GM12878 (cell line): ENCODE measurements around the gene DUSP16. TPM values are rescaled to one million over a fixed set of nuclear protein-coding genes. Genes with fewer than 3 reads are reported as not detected.

ENCODE experiments used
- BCL11A ChIP-seq: IDR thresholded peaks from 2 replicates; pipeline ENCODE4 v1.6.1; 2011; ENCODE audit warnings: low read depth, low read length
- CBX3 ChIP-seq: fragments of 200-600 bp; sonication (generic); IDR thresholded peaks from 2 replicates; pipeline ENCODE4 v1.6.1; 2016; ENCODE audit warnings: low read depth, borderline replicate concordance
- GABPA ChIP-seq: IDR thresholded peaks from 2 replicates; pipeline ENCODE4 v1.6.1; 2014; ENCODE audit warnings: antibody characterized with exemption, low read depth, mild to moderate bottlenecking, inconsistent platforms
- HCFC1 ChIP-seq: fragments of 150-350 bp; IDR thresholded peaks from 2 replicates; pipeline ENCODE4 v1.6.1; 2014; ENCODE audit warnings: low read length
- PAX8 ChIP-seq: fragments of 450-650 bp; IDR thresholded peaks from 2 replicates; pipeline ENCODE4 v1.6.1; 2017; ENCODE audit warnings: mild to moderate bottlenecking, moderate library complexity
- SPI1 ChIP-seq: IDR thresholded peaks from 2 replicates; pipeline ENCODE4 v1.6.1; 2011; ENCODE audit warnings: low read depth, mild to moderate bottlenecking, low read length, moderate library complexity, borderline replicate concordance; ENCODE audit not compliant: insufficient read depth
- TARDBP ChIP-seq: IDR thresholded peaks from 2 replicates; pipeline ENCODE4 v1.6.1; 2016; ENCODE audit warnings: borderline replicate concordance
- ZNF622 ChIP-seq: fragments of 450-650 bp; IDR thresholded peaks from 2 replicates; pipeline ENCODE4 v1.6.1; 2017; ENCODE audit warnings: mild to moderate bottlenecking, inconsistent platforms
- ZZZ3 ChIP-seq: IDR thresholded peaks from 2 replicates; pipeline ENCODE4 v1.6.1; 2011; ENCODE audit warnings: low read depth; ENCODE audit not compliant: control insufficient read depth, insufficient read length
- polyA plus RNA-seq, 11 experiments: library from polyadenylated mRNA; depleted of rRNA in 4 of 11; unstranded in 6 of 11; stranded (reverse) in 5 of 11; fragments of >200 nt; fragmentation: Nextera tagmentation in 4 of 11; fragmentation: Illumina TruSeq in 1 of 11; extraction: Ambion mirVana in 4 of 11; extraction: Trizol in 1 of 11; gene quantifications; 1 replicate in 1 of 11; 2 replicates in 10 of 11; pipeline versions ENCODE4 v1.2.1 to v1.2.3, GENCODE V29; 2011 to 2016; ENCODE audit warnings: inconsistent platforms in 2 of 11, missing spikeins in 2 of 11, low read depth in 1 of 11
- total RNA-seq, 4 experiments: library from RNA; depleted of rRNA in 3 of 4; stranded (reverse); fragments of >200 nt in 3 of 4; fragmentation: Illumina TruSeq in 1 of 4; extraction: Trizol in 1 of 4; gene quantifications; 2 replicates each; pipeline versions ENCODE4 v1.2.1 to v1.2.3, GENCODE V29; 2013 to 2021
- TF ChIP-seq, protein P1 (sequence below): fragments of 450-650 bp; conservative IDR thresholded peaks from 2 replicates; pipeline ENCODE4 v1.6.1; 2017; ENCODE audit warnings: mild to moderate bottlenecking, moderate library complexity
- TF ChIP-seq, protein P2 (sequence below): IDR thresholded peaks from 2 replicates; pipeline ENCODE4 v1.6.1; 2011; ENCODE audit warnings: borderline replicate concordance, low read depth, mild to moderate bottlenecking, moderate library complexity, low read length; ENCODE audit not compliant: insufficient read depth, poor library complexity, severe bottlenecking
- TF ChIP-seq, protein P3 (sequence below): IDR thresholded peaks from 2 replicates; pipeline ENCODE4 v1.6.1; 2012; ENCODE audit warnings: low read depth, low read length, improper control_type of control experiment
- TF ChIP-seq, protein P4 (sequence below): fragments of 450-650 bp; IDR thresholded peaks from 2 replicates; pipeline ENCODE4 v1.6.1; 2016; ENCODE audit warnings: mild to moderate bottlenecking, moderate library complexity, borderline replicate concordance
- TF ChIP-seq, protein P5 (sequence below): fragments of 450-650 bp; IDR thresholded peaks from 2 replicates; pipeline ENCODE4 v1.6.1; 2014; ENCODE audit warnings: mild to moderate bottlenecking
- TF ChIP-seq, protein P6 (sequence below): fragments of 450-650 bp; IDR thresholded peaks from 2 replicates; pipeline ENCODE4 v1.6.1; 2017; ENCODE audit warnings: antibody characterized with exemption, mild to moderate bottlenecking, moderate library complexity

The DUSP16 gene
- total and polyA plus RNA-seq, 10 of the 15 experiments (the other 5 are each of a cell fraction or from before 2014, with no cell fraction given) = 3.9 to 75.3 (median 26.8) TPM

DNA sequence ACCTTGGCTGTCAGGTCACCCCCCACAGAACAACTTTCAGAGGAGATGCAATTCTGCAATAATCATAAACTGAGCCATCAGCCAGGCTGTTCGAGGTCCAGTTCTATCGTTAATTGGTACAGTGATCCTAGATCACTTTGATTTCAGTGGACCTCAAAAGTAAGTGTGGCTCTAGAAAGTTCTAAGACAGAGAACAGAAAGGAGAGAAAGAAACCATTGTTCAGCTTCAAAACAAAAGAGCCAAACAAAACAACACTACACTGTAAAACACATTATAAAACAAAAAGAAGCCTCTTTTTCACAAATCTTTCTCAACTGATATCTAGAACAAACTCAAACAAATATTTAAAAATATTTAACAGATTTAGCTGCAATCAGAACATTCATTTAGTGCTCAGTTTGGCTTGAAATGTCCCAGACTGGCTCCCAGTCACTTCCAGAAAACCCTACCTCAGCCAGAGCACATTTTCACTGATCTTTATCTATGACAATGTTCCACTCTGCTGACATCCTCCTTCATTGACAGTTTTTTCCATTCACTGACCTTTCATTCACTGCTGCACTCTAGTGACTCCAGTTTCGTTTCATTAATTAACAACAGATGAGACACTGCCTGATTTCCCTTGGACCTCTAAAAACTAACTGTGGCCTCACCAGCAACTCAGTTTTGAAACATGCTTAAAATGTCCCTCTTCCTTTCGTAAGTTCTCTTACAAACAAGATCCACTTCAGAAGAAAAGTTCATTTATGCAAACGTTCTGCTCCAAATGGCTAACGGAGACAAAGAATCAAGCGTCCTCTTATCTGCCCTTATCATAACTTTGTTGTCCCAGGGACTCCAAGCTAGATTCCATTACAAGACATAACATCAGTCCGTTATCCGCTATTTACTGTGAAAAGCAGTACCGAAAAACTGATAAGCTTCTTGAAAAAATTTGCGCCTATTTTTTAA, 56.8 kb downstream of the DUSP16 start (continued):
- TF ChIP-seq, protein P1, sequence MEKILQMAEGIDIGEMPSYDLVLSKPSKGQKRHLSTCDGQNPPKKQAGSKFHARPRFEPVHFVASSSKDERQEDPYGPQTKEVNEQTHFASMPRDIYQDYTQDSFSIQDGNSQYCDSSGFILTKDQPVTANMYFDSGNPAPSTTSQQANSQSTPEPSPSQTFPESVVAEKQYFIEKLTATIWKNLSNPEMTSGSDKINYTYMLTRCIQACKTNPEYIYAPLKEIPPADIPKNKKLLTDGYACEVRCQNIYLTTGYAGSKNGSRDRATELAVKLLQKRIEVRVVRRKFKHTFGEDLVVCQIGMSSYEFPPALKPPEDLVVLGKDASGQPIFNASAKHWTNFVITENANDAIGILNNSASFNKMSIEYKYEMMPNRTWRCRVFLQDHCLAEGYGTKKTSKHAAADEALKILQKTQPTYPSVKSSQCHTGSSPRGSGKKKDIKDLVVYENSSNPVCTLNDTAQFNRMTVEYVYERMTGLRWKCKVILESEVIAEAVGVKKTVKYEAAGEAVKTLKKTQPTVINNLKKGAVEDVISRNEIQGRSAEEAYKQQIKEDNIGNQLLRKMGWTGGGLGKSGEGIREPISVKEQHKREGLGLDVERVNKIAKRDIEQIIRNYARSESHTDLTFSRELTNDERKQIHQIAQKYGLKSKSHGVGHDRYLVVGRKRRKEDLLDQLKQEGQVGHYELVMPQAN = no peak
- TF ChIP-seq SPI1 (no peak), BCL11A (peak; percentile 90), PAX8 (no peak), CBX3 (no peak), HCFC1 (no peak), TARDBP (no peak), ZNF622 (no peak), ZZZ3 (no peak), GABPA (no peak)
- TF ChIP-seq, protein P2, sequence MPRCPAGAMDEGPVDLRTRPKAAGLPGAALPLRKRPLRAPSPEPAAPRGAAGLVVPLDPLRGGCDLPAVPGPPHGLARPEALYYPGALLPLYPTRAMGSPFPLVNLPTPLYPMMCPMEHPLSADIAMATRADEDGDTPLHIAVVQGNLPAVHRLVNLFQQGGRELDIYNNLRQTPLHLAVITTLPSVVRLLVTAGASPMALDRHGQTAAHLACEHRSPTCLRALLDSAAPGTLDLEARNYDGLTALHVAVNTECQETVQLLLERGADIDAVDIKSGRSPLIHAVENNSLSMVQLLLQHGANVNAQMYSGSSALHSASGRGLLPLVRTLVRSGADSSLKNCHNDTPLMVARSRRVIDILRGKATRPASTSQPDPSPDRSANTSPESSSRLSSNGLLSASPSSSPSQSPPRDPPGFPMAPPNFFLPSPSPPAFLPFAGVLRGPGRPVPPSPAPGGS = peak; percentile 48
- TF ChIP-seq, protein P3, sequence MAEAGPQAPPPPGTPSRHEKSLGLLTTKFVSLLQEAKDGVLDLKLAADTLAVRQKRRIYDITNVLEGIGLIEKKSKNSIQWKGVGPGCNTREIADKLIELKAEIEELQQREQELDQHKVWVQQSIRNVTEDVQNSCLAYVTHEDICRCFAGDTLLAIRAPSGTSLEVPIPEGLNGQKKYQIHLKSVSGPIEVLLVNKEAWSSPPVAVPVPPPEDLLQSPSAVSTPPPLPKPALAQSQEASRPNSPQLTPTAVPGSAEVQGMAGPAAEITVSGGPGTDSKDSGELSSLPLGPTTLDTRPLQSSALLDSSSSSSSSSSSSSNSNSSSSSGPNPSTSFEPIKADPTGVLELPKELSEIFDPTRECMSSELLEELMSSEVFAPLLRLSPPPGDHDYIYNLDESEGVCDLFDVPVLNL = no peak
- TF ChIP-seq, protein P4, sequence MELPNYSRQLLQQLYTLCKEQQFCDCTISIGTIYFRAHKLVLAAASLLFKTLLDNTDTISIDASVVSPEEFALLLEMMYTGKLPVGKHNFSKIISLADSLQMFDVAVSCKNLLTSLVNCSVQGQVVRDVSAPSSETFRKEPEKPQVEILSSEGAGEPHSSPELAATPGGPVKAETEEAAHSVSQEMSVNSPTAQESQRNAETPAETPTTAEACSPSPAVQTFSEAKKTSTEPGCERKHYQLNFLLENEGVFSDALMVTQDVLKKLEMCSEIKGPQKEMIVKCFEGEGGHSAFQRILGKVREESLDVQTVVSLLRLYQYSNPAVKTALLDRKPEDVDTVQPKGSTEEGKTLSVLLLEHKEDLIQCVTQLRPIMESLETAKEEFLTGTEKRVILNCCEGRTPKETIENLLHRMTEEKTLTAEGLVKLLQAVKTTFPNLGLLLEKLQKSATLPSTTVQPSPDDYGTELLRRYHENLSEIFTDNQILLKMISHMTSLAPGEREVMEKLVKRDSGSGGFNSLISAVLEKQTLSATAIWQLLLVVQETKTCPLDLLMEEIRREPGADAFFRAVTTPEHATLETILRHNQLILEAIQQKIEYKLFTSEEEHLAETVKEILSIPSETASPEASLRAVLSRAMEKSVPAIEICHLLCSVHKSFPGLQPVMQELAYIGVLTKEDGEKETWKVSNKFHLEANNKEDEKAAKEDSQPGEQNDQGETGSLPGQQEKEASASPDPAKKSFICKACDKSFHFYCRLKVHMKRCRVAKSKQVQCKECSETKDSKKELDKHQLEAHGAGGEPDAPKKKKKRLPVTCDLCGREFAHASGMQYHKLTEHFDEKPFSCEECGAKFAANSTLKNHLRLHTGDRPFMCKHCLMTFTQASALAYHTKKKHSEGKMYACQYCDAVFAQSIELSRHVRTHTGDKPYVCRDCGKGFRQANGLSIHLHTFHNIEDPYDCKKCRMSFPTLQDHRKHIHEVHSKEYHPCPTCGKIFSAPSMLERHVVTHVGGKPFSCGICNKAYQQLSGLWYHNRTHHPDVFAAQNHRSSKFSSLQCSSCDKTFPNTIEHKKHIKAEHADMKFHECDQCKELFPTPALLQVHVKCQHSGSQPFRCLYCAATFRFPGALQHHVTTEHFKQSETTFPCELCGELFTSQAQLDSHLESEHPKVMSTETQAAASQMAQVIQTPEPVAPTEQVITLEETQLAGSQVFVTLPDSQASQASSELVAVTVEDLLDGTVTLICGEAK = peak; percentile 12; the same call in 1 of the 2 replicates
- TF ChIP-seq, protein P5, sequence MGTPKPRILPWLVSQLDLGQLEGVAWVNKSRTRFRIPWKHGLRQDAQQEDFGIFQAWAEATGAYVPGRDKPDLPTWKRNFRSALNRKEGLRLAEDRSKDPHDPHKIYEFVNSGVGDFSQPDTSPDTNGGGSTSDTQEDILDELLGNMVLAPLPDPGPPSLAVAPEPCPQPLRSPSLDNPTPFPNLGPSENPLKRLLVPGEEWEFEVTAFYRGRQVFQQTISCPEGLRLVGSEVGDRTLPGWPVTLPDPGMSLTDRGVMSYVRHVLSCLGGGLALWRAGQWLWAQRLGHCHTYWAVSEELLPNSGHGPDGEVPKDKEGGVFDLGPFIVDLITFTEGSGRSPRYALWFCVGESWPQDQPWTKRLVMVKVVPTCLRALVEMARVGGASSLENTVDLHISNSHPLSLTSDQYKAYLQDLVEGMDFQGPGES = no peak
- TF ChIP-seq, protein P6, sequence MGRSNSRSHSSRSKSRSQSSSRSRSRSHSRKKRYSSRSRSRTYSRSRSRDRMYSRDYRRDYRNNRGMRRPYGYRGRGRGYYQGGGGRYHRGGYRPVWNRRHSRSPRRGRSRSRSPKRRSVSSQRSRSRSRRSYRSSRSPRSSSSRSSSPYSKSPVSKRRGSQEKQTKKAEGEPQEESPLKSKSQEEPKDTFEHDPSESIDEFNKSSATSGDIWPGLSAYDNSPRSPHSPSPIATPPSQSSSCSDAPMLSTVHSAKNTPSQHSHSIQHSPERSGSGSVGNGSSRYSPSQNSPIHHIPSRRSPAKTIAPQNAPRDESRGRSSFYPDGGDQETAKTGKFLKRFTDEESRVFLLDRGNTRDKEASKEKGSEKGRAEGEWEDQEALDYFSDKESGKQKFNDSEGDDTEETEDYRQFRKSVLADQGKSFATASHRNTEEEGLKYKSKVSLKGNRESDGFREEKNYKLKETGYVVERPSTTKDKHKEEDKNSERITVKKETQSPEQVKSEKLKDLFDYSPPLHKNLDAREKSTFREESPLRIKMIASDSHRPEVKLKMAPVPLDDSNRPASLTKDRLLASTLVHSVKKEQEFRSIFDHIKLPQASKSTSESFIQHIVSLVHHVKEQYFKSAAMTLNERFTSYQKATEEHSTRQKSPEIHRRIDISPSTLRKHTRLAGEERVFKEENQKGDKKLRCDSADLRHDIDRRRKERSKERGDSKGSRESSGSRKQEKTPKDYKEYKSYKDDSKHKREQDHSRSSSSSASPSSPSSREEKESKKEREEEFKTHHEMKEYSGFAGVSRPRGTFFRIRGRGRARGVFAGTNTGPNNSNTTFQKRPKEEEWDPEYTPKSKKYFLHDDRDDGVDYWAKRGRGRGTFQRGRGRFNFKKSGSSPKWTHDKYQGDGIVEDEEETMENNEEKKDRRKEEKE = no peak
